ENCODE data around the gene MAP3K15.

- TF ChIP-seq CTCF (IDR thresholded peaks at IDR 0.05) (no peak), POLR2A (IDR thresholded peaks at IDR 0.05) (no peak), POLR2AphosphoS5 (IDR thresholded peaks at IDR 0.05) (no peak), EP300 (IDR thresholded peaks at IDR 0.05) (no peak)
These were observed 142.6 kb downstream of the MAP3K15 start for GRCh38 chrX:19372547-19373331.

Measured in upper lobe of left lung (tissue), 4 donors.